Measurements from ENCODE around the gene DTX2. TPM values are rescaled to one million over a fixed set of nuclear protein-coding genes. Genes with fewer than 3 reads are reported as not detected.
A peak's percentile ranks its signal among the peaks of the same experiment; 100 is the strongest.
"Not testable (repeated sequence)": the region's sequence is repeated elsewhere in the genome, so short reads cannot be mapped to it uniquely, and the experiment has no call there.

The DTX2 gene
- total RNA-seq, 1 donor from 2014 or later, result 45.8 TPM

- Mint-ChIP-seq H3K4me3 (peak overlapping the region; percentile 50), H3K27ac (peak overlapping the region; percentile 84)
- H3K4me1 Mint-ChIP-seq; CTCF ChIA-PET; H3K27me3 Mint-ChIP-seq; H3K9me3 Mint-ChIP-seq; intact Hi-C loops (cut with micrococcal nuclease); H3K36me3 Mint-ChIP-seq (ENCODE audit: low read depth); DNase-seq: not testable (repeated sequence)
- POLR2A ChIA-PET, result interaction anchor here (0.7 kb wide), 1 partner anchor 667 kb away, joined by 5 read pairs; no protein-coding TSS in a partner anchor
- ATAC-seq (ENCODE audit: low read depth), result peak; percentile 82
Measured at GRCh38 chr7:76445577-76446008, 15.9 kb upstream of the DTX2 start.

- H3K4me1 Mint-ChIP-seq; DNase-seq; H3K36me3 Mint-ChIP-seq (ENCODE audit: low read depth); intact Hi-C loops (cut with micrococcal nuclease); H3K27me3 Mint-ChIP-seq; ATAC-seq (ENCODE audit: low read depth); CTCF ChIA-PET; H3K4me3 Mint-ChIP-seq; POLR2A ChIA-PET; H3K9me3 Mint-ChIP-seq; H3K27ac Mint-ChIP-seq: not testable (repeated sequence)
Measured at GRCh38 chr7:76457017-76457416, 4.5 kb upstream of the DTX2 start.

GRCh38 chr7:76458504-76458903, 3.0 kb upstream of the DTX2 start:
- ATAC-seq (ENCODE audit: low read depth); H3K27ac Mint-ChIP-seq; H3K9me3 Mint-ChIP-seq; DNase-seq; POLR2A ChIA-PET; H3K4me3 Mint-ChIP-seq; CTCF ChIA-PET; H3K4me1 Mint-ChIP-seq; H3K27me3 Mint-ChIP-seq; H3K36me3 Mint-ChIP-seq (ENCODE audit: low read depth); intact Hi-C loops (cut with micrococcal nuclease): not testable (repeated sequence)

- H3K27ac Mint-ChIP-seq; H3K27me3 Mint-ChIP-seq; H3K4me3 Mint-ChIP-seq; CTCF ChIA-PET; POLR2A ChIA-PET; H3K4me1 Mint-ChIP-seq; intact Hi-C loops (cut with micrococcal nuclease); H3K9me3 Mint-ChIP-seq; ATAC-seq (ENCODE audit: low read depth); H3K36me3 Mint-ChIP-seq (ENCODE audit: low read depth); DNase-seq: not testable (repeated sequence)
Measured at GRCh38 chr7:76460767-76461166, 742 bp upstream of the DTX2 start.

GRCh38 chr7:76462271-76462882, 868 bp downstream of the DTX2 start:
- CTCF ChIA-PET; intact Hi-C loops (cut with micrococcal nuclease); POLR2A ChIA-PET; H3K27ac Mint-ChIP-seq; H3K9me3 Mint-ChIP-seq; H3K36me3 Mint-ChIP-seq (ENCODE audit: low read depth); H3K4me3 Mint-ChIP-seq; DNase-seq; H3K27me3 Mint-ChIP-seq; H3K4me1 Mint-ChIP-seq: not testable (repeated sequence)
- peak; percentile 11 for ATAC-seq (ENCODE audit: low read depth)

GRCh38 chr7:76464959-76465358, 3.5 kb downstream of the DTX2 start:
- CTCF ChIA-PET; POLR2A ChIA-PET; H3K9me3 Mint-ChIP-seq; H3K27ac Mint-ChIP-seq; intact Hi-C loops (cut with micrococcal nuclease); H3K27me3 Mint-ChIP-seq; H3K4me1 Mint-ChIP-seq; H3K4me3 Mint-ChIP-seq; DNase-seq; H3K36me3 Mint-ChIP-seq (ENCODE audit: low read depth); ATAC-seq (ENCODE audit: low read depth): not testable (repeated sequence)

- H3K27ac Mint-ChIP-seq, H3K9me3 Mint-ChIP-seq, POLR2A ChIA-PET: not testable (repeated sequence)
Measured at GRCh38 chr7:76465950-76466349, 4.4 kb downstream of the DTX2 start.

GRCh38 chr7:76467743-76468404, 6.4 kb downstream of the DTX2 start:
- H3K36me3 Mint-ChIP-seq (ENCODE audit: low read depth); H3K27ac Mint-ChIP-seq; H3K4me1 Mint-ChIP-seq; H3K4me3 Mint-ChIP-seq; ATAC-seq (ENCODE audit: low read depth); CTCF ChIA-PET; intact Hi-C loops (cut with micrococcal nuclease); DNase-seq; H3K9me3 Mint-ChIP-seq; H3K27me3 Mint-ChIP-seq; POLR2A ChIA-PET: not testable (repeated sequence)

More at GRCh38 chr7:76465950-76466349, 4.4 kb downstream of the DTX2 start:
- ATAC-seq (ENCODE audit: low read depth); intact Hi-C loops (cut with micrococcal nuclease); H3K4me1 Mint-ChIP-seq; H3K36me3 Mint-ChIP-seq (ENCODE audit: low read depth); H3K4me3 Mint-ChIP-seq; H3K27me3 Mint-ChIP-seq; DNase-seq; CTCF ChIA-PET: not testable (repeated sequence)

GRCh38 chr7:76471556-76472221, 10.2 kb downstream of the DTX2 start:
- H3K4me3 Mint-ChIP-seq; POLR2A ChIA-PET; H3K27ac Mint-ChIP-seq; ATAC-seq (ENCODE audit: low read depth); H3K9me3 Mint-ChIP-seq; CTCF ChIA-PET; intact Hi-C loops (cut with micrococcal nuclease); H3K27me3 Mint-ChIP-seq; H3K36me3 Mint-ChIP-seq (ENCODE audit: low read depth); H3K4me1 Mint-ChIP-seq; DNase-seq: not testable (repeated sequence)

GRCh38 chr7:76473097-76473496, 11.6 kb downstream of the DTX2 start:
- intact Hi-C loops (cut with micrococcal nuclease); H3K9me3 Mint-ChIP-seq; H3K27me3 Mint-ChIP-seq; DNase-seq; H3K4me1 Mint-ChIP-seq; H3K27ac Mint-ChIP-seq; ATAC-seq (ENCODE audit: low read depth); H3K4me3 Mint-ChIP-seq; CTCF ChIA-PET; POLR2A ChIA-PET; H3K36me3 Mint-ChIP-seq (ENCODE audit: low read depth): not testable (repeated sequence)

GRCh38 chr7:76476280-76476679, 14.8 kb downstream of the DTX2 start:
- CTCF ChIA-PET; H3K4me3 Mint-ChIP-seq; ATAC-seq (ENCODE audit: low read depth); H3K27ac Mint-ChIP-seq; intact Hi-C loops (cut with micrococcal nuclease); H3K4me1 Mint-ChIP-seq; H3K36me3 Mint-ChIP-seq (ENCODE audit: low read depth); H3K9me3 Mint-ChIP-seq; DNase-seq; POLR2A ChIA-PET; H3K27me3 Mint-ChIP-seq: not testable (repeated sequence)

GRCh38 chr7:76476742-76477474, 15.4 kb downstream of the DTX2 start:
- H3K27ac Mint-ChIP-seq; H3K4me3 Mint-ChIP-seq; H3K36me3 Mint-ChIP-seq (ENCODE audit: low read depth); ATAC-seq (ENCODE audit: low read depth); H3K4me1 Mint-ChIP-seq; CTCF ChIA-PET; H3K27me3 Mint-ChIP-seq; DNase-seq; intact Hi-C loops (cut with micrococcal nuclease); POLR2A ChIA-PET; H3K9me3 Mint-ChIP-seq: not testable (repeated sequence)

All from activated B cell treated with CpG ODN at 0.5 μM for 24 hours (primary cell).